Measurements from ENCODE around the gene SGTA.
"Not testable (repeated sequence)": the region's sequence is repeated elsewhere in the genome, so short reads cannot be mapped to it uniquely, and the experiment has no call there.

The SGTA gene

DNA sequence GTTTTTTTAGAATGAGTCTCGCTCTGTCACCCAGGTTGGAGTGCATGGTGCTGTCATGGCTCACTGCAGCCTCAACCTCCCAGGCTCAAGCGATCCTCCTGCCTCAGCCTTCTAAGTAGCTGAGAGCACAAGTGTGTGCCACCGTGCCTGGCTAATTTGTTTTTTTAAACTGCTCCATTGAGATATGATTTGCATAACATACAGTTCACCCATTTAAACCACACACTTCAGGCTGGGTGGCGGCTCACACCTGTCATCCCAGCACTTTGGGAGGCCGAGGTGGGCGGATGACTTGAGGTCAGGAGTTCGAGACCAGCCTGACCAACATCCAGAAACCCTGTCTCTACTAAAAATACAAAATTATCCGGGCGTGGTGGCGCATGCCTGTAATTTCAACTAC, 9.6 kb upstream of the SGTA start:
- DNase-seq, result not testable (repeated sequence)

DNA sequence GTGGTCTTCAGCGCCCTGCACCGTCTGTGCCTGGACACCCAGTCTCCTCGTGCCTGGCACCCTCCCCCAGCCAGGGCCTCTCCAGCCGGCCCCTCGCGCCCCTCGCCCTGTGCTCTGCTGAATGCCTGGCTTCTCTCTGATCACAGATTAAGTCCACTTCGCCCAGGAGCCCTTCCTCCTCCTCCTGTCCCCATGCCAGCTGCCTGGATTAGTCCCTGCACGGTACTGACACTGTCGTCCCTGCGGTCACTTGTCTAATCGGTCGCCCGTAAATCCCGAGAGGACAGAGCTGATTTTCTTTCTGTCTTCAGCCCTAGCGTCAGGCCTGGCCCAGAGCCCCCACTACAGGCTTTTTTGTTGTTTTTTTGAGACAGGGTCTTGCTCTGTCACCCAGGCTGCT, 8.8 kb upstream of the SGTA start:
- DNase-seq, result no peak

DNA sequence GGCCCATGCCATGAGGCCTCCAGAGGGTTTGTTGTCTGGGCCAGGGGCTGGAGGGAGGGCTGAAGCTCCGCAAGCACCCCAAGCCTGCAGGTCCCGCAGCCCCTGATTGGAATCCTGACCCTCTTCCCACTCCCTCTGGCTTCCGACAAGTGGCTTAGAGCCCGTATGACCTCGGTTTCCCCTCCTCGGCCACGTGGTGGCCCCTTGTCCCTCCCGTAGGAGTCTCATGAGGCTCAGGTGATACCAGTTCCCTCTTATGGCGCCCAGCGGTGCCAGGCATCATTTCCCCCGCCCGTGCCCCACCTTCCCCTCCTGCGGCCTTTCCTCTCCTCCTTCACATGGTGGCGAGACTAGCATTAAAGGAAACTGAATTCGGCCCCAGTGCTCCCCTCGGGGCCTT, 8.4 kb upstream of the SGTA start:
- DNase-seq, result no peak

DNA sequence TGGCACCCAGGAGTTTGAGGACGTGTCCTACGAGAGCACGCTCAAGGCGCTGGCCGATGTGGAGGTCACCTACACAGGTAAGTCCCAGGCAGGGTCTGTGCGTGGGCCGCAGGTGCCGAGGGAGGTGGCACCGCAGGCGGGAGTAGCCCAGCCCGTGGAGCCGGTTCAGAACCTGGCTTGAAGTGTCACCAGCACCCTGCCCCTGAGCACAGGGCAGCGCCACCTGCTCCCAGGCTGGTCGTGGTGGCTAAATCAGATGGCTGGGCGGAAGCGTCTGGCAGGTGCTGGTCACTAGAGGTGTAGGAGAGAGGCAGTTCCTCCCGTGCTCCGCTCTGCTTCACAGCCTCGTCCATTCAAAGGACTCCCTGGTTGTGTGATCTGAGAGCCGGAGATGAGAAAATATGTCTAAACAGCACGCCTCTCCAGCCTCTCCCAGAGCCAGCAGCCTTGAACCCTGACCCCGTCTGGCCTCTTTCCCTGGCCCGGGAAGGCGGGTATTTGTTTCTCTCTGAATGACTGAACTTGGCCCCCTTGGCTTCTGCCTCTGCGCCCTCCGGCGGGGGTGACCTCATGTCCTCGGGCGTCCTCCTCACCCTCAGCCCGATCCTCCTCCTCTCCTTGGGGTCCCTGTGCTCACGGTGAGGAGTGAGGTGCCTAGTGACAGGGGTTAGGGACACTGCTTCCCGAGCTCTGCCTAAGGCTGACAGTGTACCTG, 7.6 kb upstream of the SGTA start:
- no peak for DNase-seq

DNA sequence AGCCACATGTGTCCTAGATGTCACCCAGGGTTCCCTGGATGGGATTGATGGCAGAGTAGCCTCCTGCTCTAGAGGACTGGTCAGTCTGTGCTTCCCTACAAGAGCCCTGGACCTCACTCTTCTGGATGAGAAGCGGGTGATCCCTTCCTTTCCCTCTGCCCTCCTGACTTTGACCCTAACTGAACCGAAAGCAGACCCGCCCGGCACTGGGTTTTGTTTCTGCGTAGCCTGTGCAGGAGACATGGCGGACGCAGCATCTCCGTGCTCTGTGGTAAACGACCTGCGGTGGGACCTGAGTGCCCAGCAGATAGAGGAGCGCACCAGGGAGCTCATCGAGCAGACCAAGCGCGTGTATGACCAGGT, 7.1 kb upstream of the SGTA start:
- no peak for DNase-seq

DNA sequence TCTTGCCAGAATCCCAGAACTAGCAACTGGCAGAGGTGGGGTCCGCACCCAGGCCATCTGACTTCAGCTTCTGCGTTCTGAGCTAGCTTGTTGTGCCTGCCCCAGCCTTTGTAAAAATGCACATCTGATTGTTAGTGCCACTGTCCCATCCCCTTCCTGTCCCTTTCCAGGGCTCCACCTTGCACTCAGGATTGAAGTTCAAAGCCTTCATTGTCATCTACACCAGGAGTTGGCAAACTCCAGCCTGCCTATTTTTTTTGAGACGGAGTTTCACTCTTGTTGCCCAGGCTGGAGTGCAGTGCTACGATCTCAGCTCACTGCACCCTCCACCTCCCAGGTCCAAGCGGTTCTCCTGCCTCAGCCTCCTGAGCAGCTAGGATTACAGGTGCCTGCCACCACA, 5.2 kb upstream of the SGTA start:
- DNase-seq, result no peak

DNA sequence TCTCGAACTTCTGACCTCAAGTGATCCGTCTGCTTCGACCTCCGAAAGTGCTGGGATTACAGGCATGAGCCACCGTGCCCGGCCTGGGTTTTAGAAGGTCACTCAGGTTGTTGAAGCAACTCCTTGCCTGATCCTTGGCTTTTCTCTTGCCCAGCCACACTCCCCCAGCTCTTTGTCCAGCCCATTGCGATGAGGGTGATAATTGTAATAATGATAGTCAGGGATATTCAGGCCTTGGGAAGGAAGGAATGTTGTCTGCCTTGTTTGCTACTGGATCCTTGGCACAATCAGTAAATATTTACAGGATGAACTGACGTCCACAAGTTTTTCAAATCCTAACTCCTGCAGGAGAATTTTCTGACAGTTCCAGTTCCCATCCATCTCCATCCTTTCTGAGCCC, 4.0 kb upstream of the SGTA start:
- DNase-seq, result no peak

DNA sequence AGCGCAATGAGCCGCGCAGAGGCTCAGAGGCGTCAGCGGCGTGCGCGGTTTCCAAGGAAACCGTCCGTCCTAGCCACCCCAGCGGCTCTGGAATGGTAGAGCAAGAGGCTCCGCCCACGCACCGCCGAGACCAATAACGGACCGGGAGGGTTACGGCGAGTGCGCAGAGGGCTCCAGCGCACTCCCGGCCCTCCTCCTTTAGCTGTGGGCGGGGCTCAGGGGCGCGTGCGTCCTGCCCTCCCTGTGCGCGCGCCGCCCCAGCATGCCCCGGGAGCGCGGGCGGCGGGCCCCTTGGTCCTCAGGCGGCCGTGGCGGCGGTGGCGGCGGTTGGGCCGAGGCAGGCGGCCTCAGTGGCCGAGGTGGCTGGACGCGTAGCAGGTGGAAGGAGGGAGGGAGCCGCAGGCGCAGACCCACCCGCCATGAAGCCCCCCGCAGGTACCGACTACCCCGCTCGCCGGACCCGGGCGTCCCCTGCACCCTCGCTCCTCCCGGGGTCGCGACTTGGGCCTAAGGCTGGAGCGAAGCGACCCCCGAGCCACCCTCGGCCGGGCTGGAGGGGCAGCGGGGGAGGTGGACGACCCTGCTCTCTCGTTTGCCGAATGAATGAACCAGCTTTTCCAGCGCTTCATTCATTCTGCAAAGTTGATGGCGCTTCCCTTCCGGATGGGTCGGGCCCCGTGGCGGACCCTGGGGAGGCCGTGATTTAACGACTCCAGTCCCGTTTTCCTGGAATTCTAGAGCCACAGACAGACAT, 2.3 kb upstream of the SGTA start, which contains the start of gene THOP1:
Gene THOP1, plus strand, starts transcription at position 260 of the 754 bp plus-strand sequence. Its CDS starts 160 bp downstream, at position 420.
- DNase-seq, result peak; percentile 100

DNA sequence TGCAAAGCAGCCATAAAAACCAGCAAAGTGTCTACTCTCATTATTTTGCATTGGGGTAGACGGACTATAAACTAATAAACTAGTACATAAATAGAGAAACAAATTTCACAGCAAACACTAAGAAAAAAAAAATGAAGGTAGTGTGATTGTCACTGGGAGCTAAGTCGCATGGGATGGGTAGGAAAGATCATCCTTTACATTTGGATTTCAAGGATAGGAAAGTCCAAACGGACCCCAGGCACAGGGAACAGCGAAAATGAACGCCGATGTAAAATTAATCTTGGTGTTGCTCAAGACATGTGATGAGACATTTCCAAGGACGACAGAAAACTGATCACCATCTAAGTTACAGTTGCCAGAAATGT, 690 bp upstream of the SGTA start:
- no peak for DNase-seq

DNA sequence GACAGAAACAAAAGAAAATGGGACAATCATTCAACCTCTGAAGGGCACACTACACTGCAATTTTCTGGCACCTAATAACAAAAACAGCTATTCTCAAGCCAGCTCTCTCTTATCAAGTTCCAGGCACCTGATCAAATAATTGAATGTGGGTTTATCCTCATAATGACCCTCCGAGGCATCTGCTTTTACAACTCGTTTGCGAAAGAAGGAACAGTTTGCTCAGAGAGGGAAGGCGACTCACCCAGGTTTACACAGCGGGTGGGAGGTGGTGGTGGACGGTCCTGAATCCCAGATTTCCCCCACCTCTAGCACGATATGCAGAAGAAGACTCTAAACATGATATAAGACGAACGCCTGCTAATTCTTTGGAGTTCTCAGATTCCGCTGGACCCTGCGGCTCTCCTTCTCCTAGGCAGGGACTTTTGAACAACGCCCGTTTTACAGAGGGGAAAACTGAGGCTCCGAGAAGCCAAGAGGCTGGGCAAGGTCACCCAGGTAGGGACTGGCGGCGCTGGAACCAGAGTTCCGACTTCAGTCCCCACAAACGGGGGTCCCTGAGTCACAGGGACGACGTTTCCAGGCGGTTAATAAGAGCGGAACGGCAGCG, 641 bp downstream of the SGTA start:
- DNase-seq, result peak; percentile 69

DNA sequence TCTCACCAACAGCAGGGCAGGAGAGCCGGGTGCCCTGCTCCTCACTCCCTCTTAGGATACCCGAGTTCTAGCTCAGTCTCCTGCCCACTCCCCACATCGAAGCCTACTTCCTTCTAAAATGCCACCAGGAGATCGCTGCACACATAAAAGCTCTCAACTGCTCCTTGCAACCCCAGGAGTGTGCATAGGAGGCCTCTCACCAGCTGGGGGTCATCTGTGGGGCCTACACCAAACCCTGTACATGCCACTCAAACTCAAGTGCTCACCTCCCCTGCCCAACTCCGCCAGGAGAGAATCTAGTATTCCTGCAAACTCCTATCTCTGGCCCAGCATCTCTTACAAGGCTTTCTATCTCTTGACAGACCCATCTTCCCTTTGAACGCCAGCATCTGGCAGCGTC, 2.8 kb downstream of the SGTA start:
- no peak for DNase-seq

DNA sequence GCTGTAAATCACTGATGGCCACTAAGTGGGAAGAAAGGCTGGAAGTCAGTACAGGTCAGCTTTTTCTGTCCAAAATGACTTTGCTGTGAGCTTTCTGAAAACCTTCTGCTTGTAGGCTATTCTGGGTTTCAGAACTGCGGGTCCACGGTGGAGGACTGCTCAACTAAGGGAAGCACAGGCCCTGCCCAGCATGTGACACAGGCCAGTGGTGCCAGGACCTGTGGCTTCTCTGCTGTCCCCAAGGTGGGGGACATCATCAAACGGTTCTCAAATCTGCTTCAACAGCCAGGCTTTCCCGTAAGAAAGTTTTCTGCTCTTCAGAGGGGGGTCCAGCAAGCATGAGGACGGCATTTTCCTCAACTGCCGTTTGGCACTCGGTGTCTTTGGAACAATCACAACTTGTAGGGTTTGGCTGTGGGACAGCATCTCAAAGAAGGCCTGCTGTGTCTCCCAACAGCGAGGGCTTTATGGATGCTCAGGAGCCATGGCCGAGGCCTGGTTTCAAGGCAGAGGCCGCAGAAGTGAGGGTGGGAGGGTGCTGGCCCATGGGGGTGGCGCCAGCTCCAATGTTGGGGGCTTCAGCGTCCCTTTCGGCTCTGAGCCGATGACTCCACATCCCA, 3.8 kb downstream of the SGTA start:
- DNase-seq, result no peak

DNA sequence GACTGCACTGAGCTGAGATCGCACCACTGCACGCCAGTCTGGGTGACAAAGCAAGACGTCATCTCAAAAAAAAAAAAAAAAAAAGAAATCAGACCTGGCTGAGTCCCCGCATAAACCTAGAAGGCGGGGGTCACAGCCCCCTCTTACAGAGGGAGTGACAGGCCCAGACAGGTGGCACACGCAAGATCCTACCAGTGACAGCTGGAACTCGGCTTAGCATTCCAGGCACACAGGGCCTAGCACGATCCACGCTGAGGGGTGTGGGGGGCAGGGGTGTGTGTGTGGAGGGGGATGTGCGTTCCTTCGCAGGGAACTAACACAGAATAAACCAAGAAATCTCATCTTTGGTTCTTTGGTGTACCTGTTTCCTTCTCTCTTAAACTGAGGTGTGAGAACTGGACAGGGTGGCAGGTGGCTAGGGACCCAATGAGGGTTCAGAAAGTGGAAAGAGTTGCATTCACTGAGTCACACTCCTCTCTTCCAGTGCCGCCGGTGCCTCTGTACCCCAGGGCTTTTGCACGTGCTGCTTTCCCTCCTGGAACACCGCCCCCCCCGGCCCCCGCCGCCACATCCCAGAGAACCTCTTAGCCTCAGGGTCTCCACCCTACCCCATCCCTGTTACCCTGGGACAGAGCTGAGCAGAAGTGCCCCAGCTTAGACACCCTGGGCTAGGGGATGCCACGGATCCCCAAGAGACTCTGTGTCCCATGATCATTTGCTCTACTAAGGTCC, 5.0 kb downstream of the SGTA start:
- no peak for DNase-seq

DNA sequence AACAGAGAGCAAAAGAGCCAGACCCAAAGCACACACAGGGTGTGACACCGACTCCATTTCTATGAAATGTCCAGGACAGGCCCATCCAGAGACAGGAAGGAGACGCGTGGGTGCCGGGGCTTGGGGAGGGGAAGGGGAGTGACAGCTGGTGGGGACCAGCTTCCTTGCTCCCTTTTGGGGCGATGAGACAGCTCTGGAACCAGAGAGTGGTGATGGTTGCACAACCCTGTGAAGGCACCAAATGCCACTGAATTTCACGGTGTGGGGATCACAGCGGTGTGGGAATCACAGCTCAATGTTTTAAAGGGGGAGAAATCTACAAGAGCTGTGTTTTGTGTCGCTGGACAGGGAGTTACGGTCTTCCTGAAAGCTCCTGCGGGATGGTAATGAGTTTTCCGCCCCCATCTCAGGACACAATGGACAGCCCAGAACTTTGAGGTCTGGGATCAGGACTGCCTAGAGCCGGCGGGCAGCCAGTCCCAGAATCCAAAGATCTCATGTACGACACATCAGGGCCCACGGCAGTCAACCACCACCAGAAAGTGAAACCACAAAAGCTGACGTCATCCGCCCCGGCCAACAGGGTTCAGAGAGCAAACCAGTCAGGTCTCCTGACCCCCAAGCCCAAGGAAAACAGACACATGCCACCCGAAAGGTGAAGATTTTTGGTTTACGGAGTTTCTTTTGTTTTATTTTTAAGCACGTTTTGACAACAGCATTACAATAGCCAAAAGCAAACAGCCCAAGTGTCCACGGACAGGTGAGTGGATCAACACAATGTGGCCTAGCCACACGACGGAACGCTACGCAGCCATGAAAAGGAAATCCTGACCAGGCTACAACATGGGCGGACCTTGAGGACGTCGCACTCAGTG, 7.3 kb downstream of the SGTA start:
- peak; percentile 88 for DNase-seq

DNA sequence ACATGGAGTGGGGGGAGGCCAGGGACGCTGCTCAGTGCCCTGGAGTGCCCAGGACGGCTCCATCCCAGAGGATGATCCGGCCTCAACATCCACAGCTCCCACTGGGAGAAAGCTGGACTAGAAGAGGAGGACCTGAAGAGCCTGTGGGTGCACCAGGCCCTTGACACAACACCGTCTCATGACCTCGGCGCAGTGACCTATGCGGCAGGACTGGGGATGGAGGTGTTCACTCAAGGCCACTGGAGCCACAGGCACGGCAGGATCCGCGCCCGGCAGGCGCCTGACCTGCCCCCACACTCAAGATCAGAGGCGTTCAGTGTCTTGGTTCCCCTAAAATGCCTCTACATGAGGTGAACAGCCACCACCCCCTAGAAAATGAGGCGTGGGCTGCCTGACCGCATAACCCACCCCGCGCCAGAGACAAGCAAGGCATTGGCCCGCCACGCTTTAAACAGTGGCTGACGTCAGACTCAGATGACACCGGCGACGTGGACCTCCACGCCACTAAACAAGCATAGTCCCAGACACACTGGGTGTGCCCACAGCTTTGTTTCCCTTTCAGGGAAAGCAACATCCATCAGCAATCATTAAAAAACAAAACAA, 8.0 kb downstream of the SGTA start:
- DNase-seq, result no peak

DNA sequence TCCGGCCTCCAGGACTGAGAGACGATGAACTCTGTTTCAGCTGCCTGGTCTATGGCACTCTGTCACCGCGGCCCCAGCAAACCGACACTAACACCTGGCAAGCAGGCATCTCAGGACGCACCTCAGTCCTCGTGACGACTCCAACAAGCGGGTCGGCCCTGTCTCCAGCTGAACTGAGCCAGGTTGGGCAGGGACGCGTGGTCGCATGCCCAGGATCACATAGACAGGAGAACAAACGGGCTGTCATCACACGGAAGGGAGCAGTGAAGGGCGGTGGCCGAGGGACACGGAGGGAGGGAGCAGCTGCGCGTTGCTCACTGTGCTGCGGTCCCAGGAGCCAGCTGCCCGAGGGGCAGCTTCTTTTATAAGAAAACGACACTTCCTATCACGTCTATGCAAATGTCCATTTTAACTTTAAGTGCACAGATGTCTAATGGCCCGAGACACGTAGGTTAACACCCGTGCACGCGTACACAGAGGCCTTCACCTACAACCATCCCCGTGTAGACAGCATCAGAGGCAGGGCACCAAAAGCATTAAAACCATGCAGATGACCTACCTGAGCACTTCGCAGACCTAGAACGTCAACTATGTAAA, 8.9 kb downstream of the SGTA start:
- no peak for DNase-seq

DNA sequence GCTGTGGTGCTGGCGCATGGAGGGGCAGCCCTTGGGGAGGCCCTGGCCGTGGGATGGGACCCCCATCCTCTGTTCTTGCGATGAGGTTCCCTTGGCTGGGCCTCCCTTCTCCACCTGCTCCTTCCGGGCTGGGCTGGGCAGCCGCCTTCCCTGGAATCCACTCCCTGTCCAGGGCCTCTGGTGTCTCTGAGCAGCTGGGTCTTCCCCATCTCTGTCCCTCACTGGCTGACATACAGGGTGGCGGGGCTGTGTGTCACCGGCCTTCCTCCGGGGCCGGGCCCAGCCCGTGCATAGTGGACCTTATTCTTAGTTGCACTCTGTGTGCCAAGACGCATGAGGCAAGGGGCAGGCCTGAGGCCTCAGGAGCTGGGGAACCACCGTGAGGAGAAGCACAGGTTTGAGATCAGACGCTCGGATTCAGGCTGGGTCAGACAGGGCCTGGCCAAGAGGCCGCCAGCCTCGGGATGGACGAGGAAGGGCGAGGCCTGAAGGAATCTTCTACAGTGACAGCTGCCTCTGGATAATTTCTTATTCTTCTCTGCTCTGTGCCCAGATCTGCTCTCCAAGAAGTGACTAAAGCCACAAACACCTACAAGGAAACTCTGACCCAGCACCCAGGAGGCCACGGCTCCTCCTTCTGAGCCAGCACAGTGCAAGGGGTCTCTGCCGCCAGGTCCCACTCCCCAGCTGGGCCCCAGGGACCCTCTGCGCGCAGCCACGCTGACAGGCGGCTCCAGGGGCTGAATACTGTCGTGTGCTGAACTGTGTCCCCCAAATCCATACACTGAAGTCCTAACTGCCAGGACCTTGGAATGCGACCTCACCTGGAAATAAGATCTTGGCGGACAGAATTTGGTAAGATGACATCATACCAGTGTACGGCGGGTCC, 11.0 kb downstream of the SGTA start:
- DNase-seq, result no peak

DNA sequence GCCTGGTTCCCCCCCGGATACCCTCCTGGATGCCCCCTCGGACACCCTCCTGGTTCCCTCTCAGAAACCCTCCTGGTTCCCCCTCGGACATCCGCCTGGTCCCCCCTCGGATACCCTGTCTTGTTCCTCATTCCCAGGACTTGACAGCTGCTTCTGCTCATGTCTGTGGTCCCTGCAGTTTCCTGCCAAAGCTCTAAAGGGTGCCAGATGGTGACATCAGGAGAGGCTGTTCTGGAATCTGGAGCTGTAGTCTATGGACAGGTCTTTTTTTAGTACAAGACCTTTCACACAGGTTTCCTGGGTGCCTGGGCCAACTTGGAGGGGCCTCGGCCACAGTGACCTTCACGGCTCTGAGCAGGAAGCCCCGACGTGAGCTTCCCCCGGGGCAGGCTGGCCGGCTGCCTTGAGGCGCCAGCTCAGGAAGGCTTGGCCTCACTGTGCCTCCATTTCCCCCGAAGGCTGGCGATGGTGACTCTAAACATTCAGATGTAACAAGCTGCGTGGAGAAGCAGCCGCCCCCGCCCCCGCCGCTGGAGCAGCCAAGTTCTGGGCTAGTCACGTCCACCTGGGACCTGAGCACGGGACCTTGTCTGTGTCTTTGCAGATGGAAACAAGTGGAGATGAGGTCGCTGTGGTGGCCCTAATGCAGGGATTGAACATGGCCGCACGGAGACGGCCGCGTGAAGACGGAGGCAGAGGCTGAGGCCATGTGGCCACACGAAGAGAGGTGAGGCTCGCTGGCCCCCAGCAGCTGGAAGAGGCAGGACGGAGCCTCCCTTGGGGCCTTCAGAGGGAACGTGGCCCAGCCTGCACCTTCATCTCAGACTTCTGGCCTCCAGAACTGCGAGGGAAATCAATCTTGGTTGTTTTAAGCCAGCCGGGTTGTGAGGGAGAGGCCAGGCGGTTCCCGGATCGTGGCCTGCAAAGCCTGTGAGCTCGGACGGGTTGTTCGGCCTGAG, 12.7 kb downstream of the SGTA start:
- no peak for DNase-seq

DNA sequence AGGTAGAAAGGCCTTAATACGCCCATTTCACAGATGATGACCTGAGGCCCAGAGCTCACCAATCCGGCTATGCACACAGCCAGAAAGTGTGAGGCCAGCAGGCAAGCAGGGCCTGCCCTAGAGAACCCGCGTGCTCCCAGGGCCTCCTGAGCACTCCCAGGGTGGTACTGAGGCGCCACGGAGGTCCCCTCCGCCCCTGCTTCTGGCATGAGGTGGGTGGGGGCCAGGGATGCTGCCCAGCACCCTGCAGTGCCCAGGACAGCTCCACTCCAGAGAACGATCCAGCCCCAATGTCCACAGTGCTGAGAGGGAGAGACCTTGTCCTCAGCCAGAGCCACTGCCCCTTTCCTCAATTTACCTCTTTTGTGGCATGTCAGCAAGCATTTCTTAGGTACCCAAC, 13.9 kb downstream of the SGTA start:
- no peak for DNase-seq
